WTC11 (cell line): ENCODE results near the gene ALG1L2. TPM values are rescaled to one million over a fixed set of nuclear protein-coding genes. Genes with fewer than 3 reads are reported as not detected.
"Not testable (repeated sequence)": the region's sequence is repeated elsewhere in the genome, so short reads cannot be mapped to it uniquely, and the experiment has no call there.

ENCODE experiments used
- ATAC-seq: fragments of 200-7000 bp; cut with Tn5 transposase; 2 replicates; pipeline ENCODE4 v1.10.0; 2021; ENCODE audit warnings: mild to moderate bottlenecking, moderate library complexity
- CTCF ChIA-PET: fragments of 300-600 bp; sonication (Branson Sonifier 250); formaldehyde crosslinking; loops from one replicate; lab custom pipeline; 2021; ENCODE audit warnings: antibody characterized with exemption; lab: Charles Lee
- POLR2A ChIA-PET: fragments of 350-600 bp; sonication (Branson Sonifier 250); formaldehyde crosslinking; loops from one replicate; lab custom pipeline; 2021; ENCODE audit warnings: antibody characterized with exemption; lab: Charles Lee
- DNase-seq: peaks from one replicate; pipeline ENCODE4 v3.0.0; 2021; ENCODE audit warnings: low spot score
- H3K27ac Mint-ChIP-seq: 2 replicates; pipeline ENCODE4 v1.8.0; 2021; ENCODE audit warnings: mixed read lengths
- H3K27me3 Mint-ChIP-seq: 2 replicates; pipeline ENCODE4 v1.8.0; 2021; ENCODE audit warnings: low read depth, mild to moderate bottlenecking, moderate library complexity, mixed read lengths
- H3K36me3 Mint-ChIP-seq: 2 replicates; pipeline ENCODE4 v1.8.0; 2021; ENCODE audit warnings: mixed read lengths
- H3K4me1 Mint-ChIP-seq: 2 replicates; pipeline ENCODE4 v1.8.0; 2022; ENCODE audit warnings: mixed read lengths
- H3K4me3 Mint-ChIP-seq: 2 replicates; pipeline ENCODE4 v1.8.0; 2021; ENCODE audit warnings: mild to moderate bottlenecking, moderate library complexity, mixed read lengths
- H3K9me3 Mint-ChIP-seq: 2 replicates; pipeline ENCODE4 v1.8.0; 2021; ENCODE audit warnings: mixed read lengths
- AR ChIP-seq: fragments of 250-450 bp; sonication (Bioruptor Pico); IDR thresholded peaks from 2 replicates; pipeline ENCODE4 v1.9.0; 2021; ENCODE audit warnings: mild to moderate bottlenecking
- ATF3 ChIP-seq: sonication (generic); formaldehyde crosslinking; conservative IDR thresholded peaks from 2 replicates; pipeline ENCODE4 v1.8.1; 2022; ENCODE audit warnings: mild to moderate bottlenecking, missing genetic modification reagents
- CBFB ChIP-seq: sonication (generic); formaldehyde crosslinking; IDR thresholded peaks from 2 replicates; pipeline ENCODE4 v1.8.1; 2022; ENCODE audit warnings: mild to moderate bottlenecking, low read depth, missing genetic modification reagents
- EMX1 ChIP-seq: fragments of 250-450 bp; sonication (Bioruptor Pico); IDR thresholded peaks from 2 replicates; pipeline ENCODE4 v1.8.0; 2021; ENCODE audit warnings: mild to moderate bottlenecking
- FOXK1 ChIP-seq: sonication (generic); formaldehyde crosslinking; IDR thresholded peaks from 2 replicates; pipeline ENCODE4 v1.8.0; 2022; ENCODE audit warnings: mild to moderate bottlenecking, moderate library complexity, missing genetic modification reagents
- HMGA2 ChIP-seq: fragments of 250-450 bp; sonication (Bioruptor Pico); IDR thresholded peaks from 2 replicates; pipeline ENCODE4 v1.4.0; 2021; ENCODE audit warnings: mild to moderate bottlenecking, moderate library complexity
- MXD4 ChIP-seq: fragments of 250-450 bp; sonication (Bioruptor Pico); IDR thresholded peaks from 2 replicates; pipeline ENCODE4 v1.8.0; 2021; ENCODE audit warnings: mild to moderate bottlenecking, moderate library complexity, borderline replicate concordance
- NR3C1 ChIP-seq: sonication (generic); formaldehyde crosslinking; conservative IDR thresholded peaks from 2 replicates; pipeline ENCODE4 v1.8.1; 2023; ENCODE audit warnings: low read depth, mild to moderate bottlenecking, missing genetic modification reagents
- PREB ChIP-seq: sonication (generic); formaldehyde crosslinking; IDR thresholded peaks from 2 replicates; pipeline ENCODE4 v1.8.1; 2022; ENCODE audit warnings: mild to moderate bottlenecking, missing genetic modification reagents, moderate library complexity, borderline replicate concordance
- PRRX2 ChIP-seq: fragments of 250-450 bp; sonication (Bioruptor Pico); IDR thresholded peaks from 2 replicates; pipeline ENCODE4 v1.8.0; 2021; ENCODE audit warnings: mild to moderate bottlenecking
- SOX15 ChIP-seq: fragments of 250-450 bp; sonication (Bioruptor Pico); IDR thresholded peaks from 2 replicates; pipeline ENCODE4 v1.9.0; 2021; ENCODE audit warnings: mild to moderate bottlenecking
- TCF7 ChIP-seq: sonication (generic); formaldehyde crosslinking; IDR thresholded peaks from 2 replicates; pipeline ENCODE4 v1.8.0; 2022; ENCODE audit warnings: mild to moderate bottlenecking, low read depth, missing genetic modification reagents, moderate library complexity
- TEAD1 ChIP-seq: sonication (generic); formaldehyde crosslinking; IDR thresholded peaks from 2 replicates; pipeline ENCODE4 v1.8.0; 2022; ENCODE audit warnings: mild to moderate bottlenecking, missing genetic modification reagents
- USF2 ChIP-seq: sonication (generic); formaldehyde crosslinking; IDR thresholded peaks from 2 replicates; pipeline ENCODE4 v1.8.1; 2023; ENCODE audit warnings: mild to moderate bottlenecking, missing genetic modification reagents, moderate library complexity
- ZNF219 ChIP-seq: sonication (generic); formaldehyde crosslinking; IDR thresholded peaks from 2 replicates; pipeline ENCODE4 v1.8.0; 2023; ENCODE audit warnings: missing genetic modification reagents, mild to moderate bottlenecking, borderline replicate concordance
- ZNF396 ChIP-seq: fragments of 250-450 bp; sonication (Bioruptor Pico); IDR thresholded peaks from 2 replicates; pipeline ENCODE4 v1.8.0; 2021; ENCODE audit warnings: mild to moderate bottlenecking, moderate library complexity, borderline replicate concordance
- ZSCAN18 ChIP-seq: fragments of 250-450 bp; sonication (Bioruptor Pico); IDR thresholded peaks from 2 replicates; pipeline ENCODE4 v2.1.2; 2022; ENCODE audit warnings: mild to moderate bottlenecking, moderate library complexity
- total RNA-seq: library from RNA; stranded (reverse); gene quantifications from 3 replicates; pipeline ENCODE4 v1.2.3, GENCODE V29; 2021
- TF ChIP-seq, protein P1 (sequence below): sonication (generic); formaldehyde crosslinking; IDR thresholded peaks from 2 replicates; pipeline ENCODE4 v1.8.0; 2022; ENCODE audit warnings: mild to moderate bottlenecking, missing genetic modification reagents
- TF ChIP-seq, protein P2 (sequence below): fragments of 250-450 bp; sonication (Bioruptor Pico); IDR thresholded peaks from 2 replicates; pipeline ENCODE4 v1.9.0; 2021; ENCODE audit warnings: mild to moderate bottlenecking, borderline replicate concordance
- TF ChIP-seq, protein P3 (sequence below): sonication (generic); formaldehyde crosslinking; IDR thresholded peaks from 2 replicates; pipeline ENCODE4 v1.8.0; 2023; ENCODE audit warnings: missing genetic modification reagents

ALG1L2 gene
- total RNA-seq, 1 experiment from 2014 or later: 2.1 TPM

GRCh38 chr3:130048726-130049125 lies 32.9 kb upstream of the ALG1L2 start:
- Mint-ChIP-seq H3K27me3 (peaks cover 3% of the 10 kb centered on the region; the same call in 1 of the 2 replicates), H3K4me3 (no peak overlapping the region), H3K9me3 (peaks cover 8% of the 10 kb centered on the region), H3K27ac (no peak overlapping the region), H3K36me3 (peaks cover 4% of the 10 kb centered on the region; the same call in 1 of the 2 replicates), H3K4me1 (no peaks in the 10 kb centered on the region)
- DNase-seq (no peak), ATAC-seq (no peak)
- TF ChIP-seq ZSCAN18 (CRISPR knock-in tag) (no peak), ZNF396 (no peak), NR3C1 (CRISPR knock-in tag) (no peak), TCF7 (CRISPR knock-in tag) (no peak), CBFB (CRISPR knock-in tag) (no peak), ZNF219 (no peak), PRRX2 (CRISPR knock-in tag) (no peak), AR (CRISPR knock-in tag) (no peak), SOX15 (no peak), HMGA2 (CRISPR knock-in tag) (no peak), EMX1 (CRISPR knock-in tag) (no peak), PREB (no peak), ATF3 (CRISPR knock-in tag) (no peak), MXD4 (no peak), FOXK1 (CRISPR knock-in tag) (no peak), USF2 (no peak), TEAD1 (CRISPR knock-in tag) (no peak)
- TF ChIP-seq, protein P1, sequence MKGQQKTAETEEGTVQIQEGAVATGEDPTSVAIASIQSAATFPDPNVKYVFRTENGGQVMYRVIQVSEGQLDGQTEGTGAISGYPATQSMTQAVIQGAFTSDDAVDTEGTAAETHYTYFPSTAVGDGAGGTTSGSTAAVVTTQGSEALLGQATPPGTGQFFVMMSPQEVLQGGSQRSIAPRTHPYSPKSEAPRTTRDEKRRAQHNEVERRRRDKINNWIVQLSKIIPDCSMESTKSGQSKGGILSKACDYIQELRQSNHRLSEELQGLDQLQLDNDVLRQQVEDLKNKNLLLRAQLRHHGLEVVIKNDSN (CRISPR knock-in tag): no peak
- TF ChIP-seq, protein P2, sequence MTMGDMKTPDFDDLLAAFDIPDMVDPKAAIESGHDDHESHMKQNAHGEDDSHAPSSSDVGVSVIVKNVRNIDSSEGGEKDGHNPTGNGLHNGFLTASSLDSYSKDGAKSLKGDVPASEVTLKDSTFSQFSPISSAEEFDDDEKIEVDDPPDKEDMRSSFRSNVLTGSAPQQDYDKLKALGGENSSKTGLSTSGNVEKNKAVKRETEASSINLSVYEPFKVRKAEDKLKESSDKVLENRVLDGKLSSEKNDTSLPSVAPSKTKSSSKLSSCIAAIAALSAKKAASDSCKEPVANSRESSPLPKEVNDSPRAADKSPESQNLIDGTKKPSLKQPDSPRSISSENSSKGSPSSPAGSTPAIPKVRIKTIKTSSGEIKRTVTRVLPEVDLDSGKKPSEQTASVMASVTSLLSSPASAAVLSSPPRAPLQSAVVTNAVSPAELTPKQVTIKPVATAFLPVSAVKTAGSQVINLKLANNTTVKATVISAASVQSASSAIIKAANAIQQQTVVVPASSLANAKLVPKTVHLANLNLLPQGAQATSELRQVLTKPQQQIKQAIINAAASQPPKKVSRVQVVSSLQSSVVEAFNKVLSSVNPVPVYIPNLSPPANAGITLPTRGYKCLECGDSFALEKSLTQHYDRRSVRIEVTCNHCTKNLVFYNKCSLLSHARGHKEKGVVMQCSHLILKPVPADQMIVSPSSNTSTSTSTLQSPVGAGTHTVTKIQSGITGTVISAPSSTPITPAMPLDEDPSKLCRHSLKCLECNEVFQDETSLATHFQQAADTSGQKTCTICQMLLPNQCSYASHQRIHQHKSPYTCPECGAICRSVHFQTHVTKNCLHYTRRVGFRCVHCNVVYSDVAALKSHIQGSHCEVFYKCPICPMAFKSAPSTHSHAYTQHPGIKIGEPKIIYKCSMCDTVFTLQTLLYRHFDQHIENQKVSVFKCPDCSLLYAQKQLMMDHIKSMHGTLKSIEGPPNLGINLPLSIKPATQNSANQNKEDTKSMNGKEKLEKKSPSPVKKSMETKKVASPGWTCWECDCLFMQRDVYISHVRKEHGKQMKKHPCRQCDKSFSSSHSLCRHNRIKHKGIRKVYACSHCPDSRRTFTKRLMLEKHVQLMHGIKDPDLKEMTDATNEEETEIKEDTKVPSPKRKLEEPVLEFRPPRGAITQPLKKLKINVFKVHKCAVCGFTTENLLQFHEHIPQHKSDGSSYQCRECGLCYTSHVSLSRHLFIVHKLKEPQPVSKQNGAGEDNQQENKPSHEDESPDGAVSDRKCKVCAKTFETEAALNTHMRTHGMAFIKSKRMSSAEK: no peak
- TF ChIP-seq, protein P3, sequence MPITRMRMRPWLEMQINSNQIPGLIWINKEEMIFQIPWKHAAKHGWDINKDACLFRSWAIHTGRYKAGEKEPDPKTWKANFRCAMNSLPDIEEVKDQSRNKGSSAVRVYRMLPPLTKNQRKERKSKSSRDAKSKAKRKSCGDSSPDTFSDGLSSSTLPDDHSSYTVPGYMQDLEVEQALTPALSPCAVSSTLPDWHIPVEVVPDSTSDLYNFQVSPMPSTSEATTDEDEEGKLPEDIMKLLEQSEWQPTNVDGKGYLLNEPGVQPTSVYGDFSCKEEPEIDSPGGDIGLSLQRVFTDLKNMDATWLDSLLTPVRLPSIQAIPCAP: no peak
- CTCF ChIA-PET: no interaction called here
- POLR2A ChIA-PET: no interaction called here

DNA sequence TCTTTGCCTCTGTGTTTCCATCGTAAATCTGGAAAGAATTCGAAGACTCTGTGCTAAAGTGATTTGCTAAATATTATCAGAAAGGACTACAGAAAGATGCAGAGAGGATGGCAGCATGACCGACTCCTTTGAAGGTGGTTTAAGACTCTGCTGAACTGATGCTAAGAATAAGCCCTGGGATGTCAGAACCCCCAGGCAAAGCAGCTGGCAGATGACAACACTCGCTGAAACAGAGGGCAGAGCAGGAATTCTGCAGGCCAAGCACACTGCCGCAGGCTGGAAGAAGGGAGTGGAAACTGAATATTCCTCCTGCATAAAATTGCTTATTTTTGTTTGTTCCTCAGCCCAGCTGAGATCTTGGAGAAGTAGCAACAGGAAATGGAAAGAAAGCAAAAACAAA lies 29.3 kb upstream of the ALG1L2 start:
- H3K4me1 Mint-ChIP-seq, H3K9me3 Mint-ChIP-seq, CTCF ChIA-PET, H3K36me3 Mint-ChIP-seq, ATAC-seq, POLR2A ChIA-PET, H3K27ac Mint-ChIP-seq, H3K27me3 Mint-ChIP-seq, DNase-seq, H3K4me3 Mint-ChIP-seq: not testable (repeated sequence)

GRCh38 chr3:130052965-130053364 lies 28.7 kb upstream of the ALG1L2 start:
- H3K9me3 Mint-ChIP-seq, H3K4me3 Mint-ChIP-seq, CTCF ChIA-PET, ATAC-seq, POLR2A ChIA-PET, H3K36me3 Mint-ChIP-seq, DNase-seq, H3K27ac Mint-ChIP-seq, H3K27me3 Mint-ChIP-seq: not testable (repeated sequence)
- H3K4me1 Mint-ChIP-seq: peaks cover 11% of the 10 kb centered on the region
